Pancreas (tissue), 10 donors: ENCODE results near the gene UGT3A2. TPM values are rescaled to one million over a fixed set of nuclear protein-coding genes. Genes with fewer than 3 reads are reported as not detected.
"Not testable (repeated sequence)": the region's sequence is repeated elsewhere in the genome, so short reads cannot be mapped to it uniquely, and the experiment has no call there.

Experiments used
- ATAC-seq, 4 donors: fragments of 200-7000 bp; cut with Tn5 transposase; one replicate each; pipeline versions ENCODE4 v1.8.0 to v1.9.1; 2020; ENCODE audit warnings: mild to moderate bottlenecking in 4 of 4, moderate library complexity in 4 of 4
- DNase-seq, 6 donors: peaks; one replicate each; pipeline ENCODE4 v3.0.0-alpha.2; 2020
- FAIRE-seq: peaks from 2 replicates; lab custom pipeline; 2012; peaks lifted over from hg19 to GRCh38; lab: Jason Lieb, UNC
- H3K27ac ChIP-seq, 4 donors: fragments of 200-600 bp; sonication (generic); 1 replicate in 3 of 4; 2 replicates in 1 of 4; pipeline versions ENCODE4 v1.5.0 to v1.8.0; 2020
- H3K27me3 ChIP-seq, 4 donors: fragments of 200-600 bp; one replicate each; pipeline ENCODE4 v1.8.0; 2021
- H3K36me3 ChIP-seq, 3 donors: fragments of 200-600 bp; sonication (generic) in 1 of 3; one replicate each; pipeline versions ENCODE4 v1.5.0 to v1.8.0; 2020 to 2021
- H3K4me1 ChIP-seq, 3 donors: fragments of 200-600 bp; one replicate each; pipeline ENCODE4 v1.8.0; 2021
- H3K4me3 ChIP-seq, 4 donors: fragments of 200-600 bp; sonication (generic) in 2 of 4; one replicate each; pipeline versions ENCODE4 v1.5.0 to v1.8.0; 2020 to 2021
- H3K9me3 ChIP-seq, 4 donors: fragments of 200-600 bp; one replicate each; pipeline ENCODE4 v1.8.0; 2021
- WGBS, 2 donors: extraction: QIAGEN DNeasy Blood & Tissue Kit; methylation state at CpG; one replicate each; pipeline ENCODE4 v1.1.7; 2013; 5-methylcytosine and 5-hydroxymethylcytosine counted together
- intact Hi-C, 3 donors: fragments of 100-400 bp; cut with DNase I; formaldehyde crosslinking; loops; one replicate each; pipeline versions ENCODE4 v1.11.1 to v1.14.2; 2022
- polyA plus RNA-seq, 2 donors: library from polyadenylated mRNA; stranded (reverse); fragments of 200-250 nt; gene quantifications; one replicate each; pipeline ENCODE4 v1.2.3, GENCODE V29; 2013
- total RNA-seq, 6 donors: library from RNA; stranded (reverse); fragmentation: NEBNext Ultra II Directional in 4 of 6; extraction: Animal tissue kit (Norgen Biotek cat#: 25700) in 4 of 6; gene quantifications; one replicate each; pipeline versions ENCODE4 v1.2.1 to v1.2.4, GENCODE V29; 2021 to 2023
- TF ChIP-seq, protein P1 (sequence below), 4 donors: fragments of 200-600 bp; sonication (generic) in 3 of 4; IDR thresholded peaks; one replicate each; pipeline versions ENCODE4 v1.5.0 to v1.8.0; 2021; ENCODE audit warnings: antibody characterized with exemption in 4 of 4
- donor health status: healthy with polysubstance abuse.
- donor health status: DM: no; HTN: no; CAD: no; lungs with moderate emphysema.
- donor health status: DM: no; HTN: no; CAD: no.
- donor health status: control.
- donor health status: control.
- donor health status: Bipolar disorder and iron deficiency.
- donor health status: DM: yes; HTN: yes; CAD: no.
- donor health status: DM: no; HTN: no; CAD: no.
- donor health status: DM: no; HTN: no; CAD: no.
- donor health status: DM: yes; HTN: yes; CAD: no.

UGT3A2 gene
- total and polyA plus RNA-seq, 8 donors = 0.06 to 0.07 TPM; not detected in 6

DNA sequence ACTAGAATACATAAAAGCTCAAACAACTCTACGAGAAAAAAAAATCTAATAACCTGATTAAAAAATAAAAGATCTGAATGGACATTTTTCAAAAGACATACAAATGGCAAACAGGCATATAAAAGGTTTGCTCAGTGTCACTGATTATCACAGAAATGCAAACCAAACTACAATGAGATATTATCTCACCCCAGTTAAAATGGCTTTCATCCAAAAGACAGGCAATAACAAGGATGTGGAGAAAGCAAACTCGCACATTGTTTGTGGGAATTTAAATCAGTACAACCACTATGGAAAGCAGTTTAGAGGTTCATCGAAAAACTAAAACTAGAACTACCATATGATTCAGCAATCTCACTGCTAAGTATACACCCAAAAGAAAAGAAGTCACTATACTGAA, 20.8 kb downstream of the UGT3A2 start:
- WGBS, 2 donors = 44 to 52% methylated on average over 3 of the region's 3 CpGs
- Histone ChIP-seq H3K9me3 (no peaks in the 10 kb centered on the region), H3K36me3 (no peaks in the 10 kb centered on the region), H3K4me3 (no peak overlapping the region), H3K27ac (no peak overlapping the region), H3K27me3 (no peaks in the 10 kb centered on the region), H3K4me1 (no peaks in the 10 kb centered on the region)
- DNase-seq (no peak), ATAC-seq (no peak), FAIRE-seq (no peak)
- intact Hi-C loops = no loop called here
- TF ChIP-seq, protein P1, sequence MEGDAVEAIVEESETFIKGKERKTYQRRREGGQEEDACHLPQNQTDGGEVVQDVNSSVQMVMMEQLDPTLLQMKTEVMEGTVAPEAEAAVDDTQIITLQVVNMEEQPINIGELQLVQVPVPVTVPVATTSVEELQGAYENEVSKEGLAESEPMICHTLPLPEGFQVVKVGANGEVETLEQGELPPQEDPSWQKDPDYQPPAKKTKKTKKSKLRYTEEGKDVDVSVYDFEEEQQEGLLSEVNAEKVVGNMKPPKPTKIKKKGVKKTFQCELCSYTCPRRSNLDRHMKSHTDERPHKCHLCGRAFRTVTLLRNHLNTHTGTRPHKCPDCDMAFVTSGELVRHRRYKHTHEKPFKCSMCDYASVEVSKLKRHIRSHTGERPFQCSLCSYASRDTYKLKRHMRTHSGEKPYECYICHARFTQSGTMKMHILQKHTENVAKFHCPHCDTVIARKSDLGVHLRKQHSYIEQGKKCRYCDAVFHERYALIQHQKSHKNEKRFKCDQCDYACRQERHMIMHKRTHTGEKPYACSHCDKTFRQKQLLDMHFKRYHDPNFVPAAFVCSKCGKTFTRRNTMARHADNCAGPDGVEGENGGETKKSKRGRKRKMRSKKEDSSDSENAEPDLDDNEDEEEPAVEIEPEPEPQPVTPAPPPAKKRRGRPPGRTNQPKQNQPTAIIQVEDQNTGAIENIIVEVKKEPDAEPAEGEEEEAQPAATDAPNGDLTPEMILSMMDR (IDR thresholded peaks at IDR 0.05) = no peak

DNA sequence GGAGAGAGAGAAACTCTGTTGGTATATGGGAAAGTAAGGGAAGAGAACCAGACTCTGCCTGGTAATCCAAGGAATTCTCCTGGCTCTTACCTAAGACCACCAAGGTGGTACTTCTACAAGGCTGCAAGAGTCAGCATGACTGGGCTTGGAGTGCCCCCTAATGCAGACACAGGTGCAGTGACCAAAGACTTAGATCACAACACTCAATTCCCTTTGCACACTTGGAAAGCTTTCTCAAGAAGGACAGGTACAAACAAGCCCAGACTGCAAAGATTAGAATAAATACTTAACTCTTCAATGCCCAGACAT, 25.2 kb downstream of the UGT3A2 start:
- FAIRE-seq (no peak), ATAC-seq (no peak)

DNA sequence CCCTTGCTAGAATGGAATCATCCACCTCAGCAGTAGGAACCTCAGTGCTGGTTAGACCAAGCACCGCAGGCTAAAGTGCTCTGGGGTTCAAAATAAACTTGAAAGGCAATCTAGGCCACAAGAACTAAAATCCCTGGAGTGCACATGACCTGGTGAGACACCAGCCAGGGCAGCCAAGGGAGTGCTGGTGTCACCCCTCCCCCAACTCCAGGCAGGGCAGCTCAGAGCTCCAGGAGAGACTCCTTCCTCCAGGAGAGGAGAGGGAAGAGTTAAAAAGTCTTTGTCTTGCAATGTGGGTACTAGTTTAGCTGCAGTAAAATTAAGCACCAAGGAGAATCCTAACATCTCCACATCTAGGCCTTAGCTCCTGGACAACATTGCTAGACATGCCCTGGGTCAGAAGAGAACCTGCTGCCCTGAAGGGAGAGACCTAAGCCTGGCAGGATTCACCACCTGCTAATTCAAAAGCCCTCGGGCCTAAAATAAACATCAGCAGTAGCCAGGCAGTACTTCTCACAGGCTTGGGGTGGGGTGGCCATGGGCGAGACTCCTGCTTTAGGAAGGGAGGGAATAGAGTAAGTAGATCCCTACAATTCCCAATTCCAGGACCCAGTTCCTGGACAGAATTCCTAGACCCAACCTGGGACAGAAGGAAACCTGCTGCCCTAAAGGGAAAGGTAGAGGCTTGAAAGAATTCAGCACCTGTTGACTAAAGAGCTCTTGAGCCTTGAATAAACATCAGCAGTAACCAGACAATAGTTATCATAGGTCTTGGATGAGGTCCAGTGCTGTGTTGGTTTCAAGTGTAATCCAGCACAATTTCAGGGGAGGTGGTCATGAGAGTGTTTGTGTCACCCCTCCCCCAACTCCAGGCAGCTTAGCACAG, 25.8 kb downstream of the UGT3A2 start:
- no peaks in the 10 kb centered on the region for H3K27me3 ChIP-seq
- intact Hi-C loops = no loop called here
- DNase-seq (no peak), ATAC-seq (no peak), FAIRE-seq (no peak)
- TF ChIP-seq, protein P1 (IDR thresholded peaks at IDR 0.05) = no peak
- no peaks in the 10 kb centered on the region for H3K36me3 ChIP-seq
- H3K9me3 ChIP-seq = no peaks in the 10 kb centered on the region
- 67 to 71% methylated on average over 3 of the region's 3 CpGs for WGBS, 2 donors
- no peaks in the 10 kb centered on the region for H3K4me1 ChIP-seq
- no peak overlapping the region for H3K27ac ChIP-seq
- H3K4me3 ChIP-seq = no peak overlapping the region

More for the DNA sequence above, 25.2 kb downstream of the UGT3A2 start:
- Histone ChIP-seq H3K9me3 (no peaks in the 10 kb centered on the region), H3K36me3 (no peaks in the 10 kb centered on the region), H3K27ac (no peak overlapping the region), H3K4me3 (no peak overlapping the region), H3K27me3 (no peaks in the 10 kb centered on the region), H3K4me1 (no peaks in the 10 kb centered on the region)
- intact Hi-C loops = no loop called here
- no peak for DNase-seq
- TF ChIP-seq, protein P1 (IDR thresholded peaks at IDR 0.05) = no peak

DNA sequence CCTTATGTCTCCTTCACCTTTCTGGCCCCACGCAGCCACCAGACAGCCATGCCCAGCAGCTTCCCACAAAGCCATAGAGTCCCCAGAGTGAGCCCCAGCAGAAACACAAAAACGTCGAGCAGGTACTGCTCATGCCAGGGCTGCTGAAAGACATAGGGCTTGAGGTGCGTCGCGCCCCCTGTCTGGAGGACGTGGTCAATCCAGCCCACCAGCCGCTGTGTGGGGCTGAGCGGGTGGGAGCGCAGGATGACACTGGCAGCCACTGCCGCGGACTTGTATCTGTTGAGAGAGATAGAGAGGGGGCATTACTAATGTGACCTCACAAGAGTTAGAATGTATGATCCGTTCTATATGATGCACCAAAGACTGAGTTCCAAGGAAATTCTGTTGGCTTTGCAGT, 31.0 kb downstream of the UGT3A2 start:
- no peak for FAIRE-seq
- no peak overlapping the region for H3K4me3 ChIP-seq
- H3K36me3 ChIP-seq = no peaks in the 10 kb centered on the region
- TF ChIP-seq, protein P1 (IDR thresholded peaks at IDR 0.05) = no peak
- DNase-seq = no peak
- H3K9me3 ChIP-seq = no peaks in the 10 kb centered on the region
- H3K27me3 ChIP-seq = no peaks in the 10 kb centered on the region
- WGBS, 2 donors = 90 to 94% methylated on average over 13 of the region's 13 CpGs
- no peaks in the 10 kb centered on the region for H3K4me1 ChIP-seq
- no peak overlapping the region for H3K27ac ChIP-seq
- no peak for ATAC-seq
- intact Hi-C loops = no loop called here

DNA sequence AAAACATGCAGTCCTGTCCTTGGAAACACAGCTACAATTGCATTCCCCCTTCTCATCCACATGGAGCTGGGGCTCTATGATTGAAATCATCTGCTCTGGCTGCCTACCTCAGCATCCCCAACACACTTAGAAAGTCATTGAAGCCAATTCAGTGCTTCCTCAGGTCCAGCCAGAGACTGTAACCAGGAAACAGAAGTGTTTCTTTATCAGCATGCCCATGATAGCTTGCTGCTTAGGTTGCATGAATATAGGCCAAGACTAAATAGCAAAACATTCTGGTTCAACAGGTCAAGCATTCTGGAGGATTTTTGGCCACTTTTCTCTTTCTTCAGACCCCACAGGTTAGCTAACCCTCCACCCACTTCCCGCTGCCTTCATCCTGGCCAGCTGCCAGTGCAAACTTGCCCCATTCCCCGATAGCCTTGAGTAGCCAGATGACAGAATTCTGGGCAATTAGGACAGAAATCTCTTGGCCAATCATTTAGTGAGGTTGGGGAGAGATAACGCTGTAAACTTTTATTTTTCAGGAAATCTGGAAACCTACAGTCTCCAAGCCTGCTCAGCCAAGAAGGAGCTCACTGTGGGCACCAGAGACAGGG, 32.0 kb downstream of the UGT3A2 start:
- FAIRE-seq, H3K4me3 ChIP-seq, H3K9me3 ChIP-seq, H3K27me3 ChIP-seq, ATAC-seq, H3K27ac ChIP-seq, H3K4me1 ChIP-seq, intact Hi-C loops, H3K36me3 ChIP-seq: not testable (repeated sequence)
- peak in 1 of 6 donors; percentile 60 for DNase-seq
- WGBS, 2 donors = 8 to 10% methylated on average over 3 of the region's 3 CpGs
